Keratinocyte (primary cell): Measurements from ENCODE around the gene KTN1.

Source experiments
- CTCF ChIP-seq, 3 experiments: IDR thresholded peaks in 1 of 3; conservative IDR thresholded peaks in 1 of 3; optimal IDR thresholded peaks in 1 of 3; 2 replicates in 2 of 3; 3 replicates in 1 of 3; pipeline versions ENCODE3 to v1.5.1; 2011; ENCODE audit warnings: low read length in 3 of 3, mild to moderate bottlenecking in 3 of 3, moderate library complexity in 2 of 3, control low read depth in 1 of 3, inconsistent platforms in 1 of 3; ENCODE audit not compliant: insufficient read depth in 2 of 3; ENCODE audit errors: extremely low read depth in 1 of 3
- EZH2 ChIP-seq: IDR thresholded peaks from one replicate; pipeline ENCODE4 v1.6.1; 2012; ENCODE audit warnings: inconsistent platforms, mild to moderate bottlenecking, low read length, moderate library complexity

DNA sequence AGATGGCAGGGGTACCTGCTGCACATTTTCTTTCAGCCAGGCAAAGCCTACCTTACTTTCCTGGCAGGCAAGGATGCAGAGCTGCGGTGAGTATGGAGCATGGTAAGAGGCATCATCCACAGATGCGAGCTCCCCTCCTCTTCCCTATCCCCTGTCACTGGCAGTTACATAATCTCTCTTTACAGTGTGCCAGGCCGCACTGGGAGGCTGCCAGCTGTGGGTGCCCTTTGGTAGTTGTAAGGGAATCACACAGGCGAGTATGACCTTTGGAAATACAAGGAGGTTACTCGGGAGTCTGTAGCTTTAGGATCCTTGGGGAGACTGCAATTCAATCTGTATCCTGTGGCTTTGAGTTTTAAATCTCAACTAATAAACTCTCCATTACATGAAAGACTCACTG lies 132.5 kb downstream of the KTN1 start:
- TF ChIP-seq CTCF (optimal IDR thresholded peaks at IDR 0.05 in 1 of 3, IDR thresholded peaks at IDR 0.05 in 1 of 3, conservative IDR thresholded peaks at IDR 0.05 in 1 of 3; ENCODE audit: extremely low read depth in 1 of 3, insufficient read depth in 2 of 3, low read length in 3 of 3) (no peak), EZH2 (no peak)
